ENCODE results near the gene GRID1. TPM values are rescaled to one million over a fixed set of nuclear protein-coding genes. Genes with fewer than 3 reads are reported as not detected.

The GRID1 gene
- total RNA-seq, 2 donors from 2014 or later, result 0.37 to 0.67 TPM

- no peak for TF ChIP-seq CTCF (IDR thresholded peaks at IDR 0.05)
- H3K27ac ChIP-seq, result no peak overlapping the region
- no peak for DNase-seq (ENCODE audit: low spot score)
- H3K36me3 ChIP-seq, result no peaks in the 10 kb centered on the region
- no peaks in the 10 kb centered on the region for H3K9me3 ChIP-seq
- H3K27me3 ChIP-seq, result no peaks in the 10 kb centered on the region
- H3K4me3 ChIP-seq, result no peak overlapping the region
- no peaks in the 10 kb centered on the region for H3K4me1 ChIP-seq
Measured at GRCh38 chr10:86314616-86315548, 51.7 kb downstream of the GRID1 start.

GRCh38 chr10:86313621-86314041 lies 53.0 kb downstream of the GRID1 start:
- TF ChIP-seq CTCF (IDR thresholded peaks at IDR 0.05), result no peak
- H3K9me3 ChIP-seq, result no peaks in the 10 kb centered on the region
- no peak for DNase-seq (ENCODE audit: low spot score)
- H3K27ac ChIP-seq, result no peak overlapping the region
- no peaks in the 10 kb centered on the region for H3K4me1 ChIP-seq
- no peak overlapping the region for H3K4me3 ChIP-seq
- no peaks in the 10 kb centered on the region for H3K27me3 ChIP-seq
- no peaks in the 10 kb centered on the region for H3K36me3 ChIP-seq

GRCh38 chr10:86312701-86313270 lies 53.8 kb downstream of the GRID1 start:
- TF ChIP-seq CTCF (IDR thresholded peaks at IDR 0.05), result no peak
- no peak overlapping the region for H3K27ac ChIP-seq
- H3K4me1 ChIP-seq, result no peaks in the 10 kb centered on the region
- H3K36me3 ChIP-seq, result no peaks in the 10 kb centered on the region
- no peaks in the 10 kb centered on the region for H3K27me3 ChIP-seq
- H3K4me3 ChIP-seq, result no peak overlapping the region
- DNase-seq (ENCODE audit: low spot score), result no peak
- no peaks in the 10 kb centered on the region for H3K9me3 ChIP-seq

GRCh38 chr10:86311906-86312305 lies 54.7 kb downstream of the GRID1 start:
- H3K27me3 ChIP-seq, result no peaks in the 10 kb centered on the region
- no peak for DNase-seq (ENCODE audit: low spot score)
- H3K4me1 ChIP-seq, result no peaks in the 10 kb centered on the region
- no peaks in the 10 kb centered on the region for H3K9me3 ChIP-seq
- no peak for TF ChIP-seq CTCF (IDR thresholded peaks at IDR 0.05)
- no peaks in the 10 kb centered on the region for H3K36me3 ChIP-seq
- H3K4me3 ChIP-seq, result no peak overlapping the region
- no peak overlapping the region for H3K27ac ChIP-seq

GRCh38 chr10:86311190-86311589 lies 55.4 kb downstream of the GRID1 start:
- no peak overlapping the region for H3K27ac ChIP-seq
- H3K4me3 ChIP-seq, result no peak overlapping the region
- no peaks in the 10 kb centered on the region for H3K4me1 ChIP-seq
- DNase-seq (ENCODE audit: low spot score), result no peak
- no peaks in the 10 kb centered on the region for H3K36me3 ChIP-seq
- no peak for TF ChIP-seq CTCF (IDR thresholded peaks at IDR 0.05)
- H3K9me3 ChIP-seq, result no peaks in the 10 kb centered on the region
- H3K27me3 ChIP-seq, result no peaks in the 10 kb centered on the region
